Stimulated activated CD4-positive, alpha-beta T cell treated with anti-CD3 and anti-CD28 coated beads, TNF-alpha, amount 100 ng/mL, for 1 hour (primary cell): ENCODE data around the gene ROBO1.

Source experiments
- DNase-seq, 3 donors: peaks; one replicate each; pipeline ENCODE4 v3.0.0-alpha.2; 2020; ENCODE audit warnings: low read depth in 3 of 3, low spot score in 1 of 3

Gene ROBO1

DNA sequence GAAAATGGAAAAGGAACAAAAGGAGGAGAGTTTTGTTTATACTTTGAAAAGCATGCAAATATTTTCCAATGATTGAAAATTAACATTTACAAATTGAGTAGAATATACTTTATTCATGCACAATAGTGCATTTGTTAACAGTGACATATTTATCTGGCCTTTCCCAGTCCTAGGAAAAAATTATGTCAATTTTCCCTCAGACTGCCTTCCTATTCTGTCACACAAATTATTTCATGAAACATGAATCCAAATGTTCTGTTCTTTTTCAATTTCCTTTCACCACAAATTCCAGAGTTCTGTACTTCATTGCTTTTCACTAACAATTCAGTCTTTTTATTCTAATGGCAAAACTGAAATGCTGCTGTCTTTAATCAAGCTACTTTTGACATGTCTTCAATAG, 945.1 kb downstream of the ROBO1 start:
- no peak for DNase-seq

DNA sequence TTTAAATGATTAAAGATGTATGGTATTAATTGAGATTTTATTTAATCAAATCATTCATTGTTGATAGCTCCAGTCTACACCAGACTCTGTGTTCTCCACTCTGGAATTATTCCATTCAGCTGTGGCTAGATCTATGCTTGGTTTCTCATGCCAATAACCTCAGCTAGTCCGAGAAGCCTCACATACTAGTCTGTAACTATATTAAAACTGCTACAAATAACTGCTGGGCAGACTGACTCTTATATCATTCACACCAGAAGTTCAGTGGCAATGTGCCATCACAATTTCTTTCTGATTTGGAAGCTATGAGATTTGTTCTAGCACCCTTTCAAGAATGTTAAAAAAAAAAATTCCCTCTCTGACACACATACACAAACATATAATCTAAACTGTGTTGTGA, 947.3 kb downstream of the ROBO1 start:
- DNase-seq = no peak

DNA sequence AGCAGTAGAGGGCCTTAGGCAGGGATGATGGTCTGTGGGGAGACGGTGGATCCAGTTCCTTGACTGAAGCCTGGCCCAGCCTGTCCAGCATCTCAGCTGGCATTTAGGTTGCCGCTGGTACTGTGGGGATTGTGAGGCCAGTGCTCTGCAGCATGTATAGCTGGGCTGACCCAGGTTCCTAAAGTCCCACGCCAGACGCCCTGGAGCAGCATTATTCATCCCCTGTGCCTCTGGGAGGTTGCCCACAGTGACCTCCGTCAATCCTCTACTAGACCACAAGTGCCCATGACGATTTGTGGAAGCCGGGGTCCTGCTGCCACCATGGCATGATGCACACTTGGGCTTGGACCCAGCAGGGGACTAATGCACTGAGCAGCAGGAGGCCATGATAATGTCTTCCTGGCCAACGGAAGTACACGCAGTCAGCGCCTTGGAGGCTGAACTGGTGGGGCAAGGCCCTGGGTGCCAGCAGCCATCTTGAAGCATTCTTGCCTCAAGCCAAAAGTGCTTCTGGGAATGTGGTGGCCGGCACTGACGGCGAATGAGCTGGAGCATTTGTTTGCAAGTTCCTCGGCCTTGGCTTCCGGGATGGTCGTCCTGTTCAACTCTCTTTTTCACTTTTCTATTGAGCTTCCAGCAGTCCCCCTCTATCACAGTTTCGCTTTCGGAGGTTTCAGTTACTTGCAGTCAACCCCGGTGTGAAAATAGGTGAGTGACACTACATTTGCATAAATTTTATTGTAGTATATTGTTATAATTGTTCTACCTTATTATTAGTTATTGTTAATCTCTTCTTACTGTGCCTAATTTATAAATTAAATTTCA, 949.4 kb downstream of the ROBO1 start:
- no peak for DNase-seq

DNA sequence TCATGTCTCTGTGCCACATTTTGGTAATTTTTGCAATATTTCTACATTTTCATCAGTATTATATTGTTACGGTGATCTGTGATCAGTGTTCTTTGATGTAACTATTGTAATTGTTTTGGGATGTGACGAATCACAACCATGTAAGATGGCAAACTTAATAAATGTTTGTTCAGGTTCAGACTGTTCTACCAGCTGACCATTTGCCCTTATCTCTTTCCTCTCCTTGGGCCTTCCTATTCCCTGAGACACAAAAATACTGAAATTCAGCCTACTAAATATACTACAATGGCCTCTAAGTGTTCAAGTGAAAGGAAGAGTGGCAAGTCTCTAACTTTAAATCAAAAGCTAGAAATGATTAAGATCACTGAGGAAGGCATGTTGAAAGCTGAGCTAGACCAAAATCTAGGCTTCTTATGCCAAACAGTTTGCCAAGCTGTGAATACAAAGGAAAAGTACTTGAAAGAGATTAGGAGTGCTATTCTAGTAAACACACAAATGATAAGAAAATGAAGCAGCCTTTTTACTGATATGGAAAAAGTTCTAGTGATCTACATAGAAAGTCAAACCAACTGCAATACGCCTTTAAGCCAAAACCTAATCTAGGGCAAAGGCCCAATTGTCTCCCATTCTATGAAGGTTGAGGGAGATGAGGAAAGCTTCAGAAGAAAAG, 952.8 kb downstream of the ROBO1 start:
- no peak for DNase-seq

DNA sequence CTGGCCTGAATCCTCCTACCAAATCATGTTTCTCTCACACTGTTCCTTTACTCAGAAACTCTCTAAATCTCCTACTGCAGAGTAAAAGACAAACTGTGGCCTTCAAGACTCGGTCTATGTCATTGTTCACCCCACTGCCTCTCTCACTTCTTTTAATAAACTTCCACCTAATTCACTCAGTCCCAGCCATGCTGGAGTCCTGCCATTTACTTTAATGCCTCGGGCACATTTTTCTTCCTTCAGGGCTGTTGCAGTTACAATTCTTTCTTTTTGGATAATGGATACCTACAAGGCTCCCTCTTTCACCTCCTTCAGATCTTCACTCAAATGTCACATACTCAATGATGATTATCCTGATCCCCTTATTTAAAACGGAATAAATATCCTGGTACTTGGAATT, 955.6 kb downstream of the ROBO1 start:
- DNase-seq = no peak

DNA sequence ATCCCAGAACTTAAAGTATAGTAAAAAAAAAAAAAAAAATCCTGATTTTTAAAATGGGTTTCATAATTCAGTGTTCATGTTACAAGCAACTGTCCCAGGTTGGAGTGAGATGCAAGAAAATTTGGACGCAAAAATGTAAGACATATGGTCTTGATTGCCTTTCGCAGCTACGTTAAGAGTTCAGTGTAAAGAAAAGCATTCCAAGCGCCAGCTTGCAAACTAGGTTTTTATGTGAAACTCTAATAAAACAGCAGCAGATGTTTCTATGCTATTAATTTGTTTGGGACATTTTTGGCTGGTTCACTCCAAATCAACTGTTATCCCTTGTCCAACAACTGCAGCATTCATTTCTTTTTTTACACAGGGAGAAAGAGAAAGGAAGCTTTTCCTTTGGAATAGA, 957.8 kb downstream of the ROBO1 start:
- no peak for DNase-seq

DNA sequence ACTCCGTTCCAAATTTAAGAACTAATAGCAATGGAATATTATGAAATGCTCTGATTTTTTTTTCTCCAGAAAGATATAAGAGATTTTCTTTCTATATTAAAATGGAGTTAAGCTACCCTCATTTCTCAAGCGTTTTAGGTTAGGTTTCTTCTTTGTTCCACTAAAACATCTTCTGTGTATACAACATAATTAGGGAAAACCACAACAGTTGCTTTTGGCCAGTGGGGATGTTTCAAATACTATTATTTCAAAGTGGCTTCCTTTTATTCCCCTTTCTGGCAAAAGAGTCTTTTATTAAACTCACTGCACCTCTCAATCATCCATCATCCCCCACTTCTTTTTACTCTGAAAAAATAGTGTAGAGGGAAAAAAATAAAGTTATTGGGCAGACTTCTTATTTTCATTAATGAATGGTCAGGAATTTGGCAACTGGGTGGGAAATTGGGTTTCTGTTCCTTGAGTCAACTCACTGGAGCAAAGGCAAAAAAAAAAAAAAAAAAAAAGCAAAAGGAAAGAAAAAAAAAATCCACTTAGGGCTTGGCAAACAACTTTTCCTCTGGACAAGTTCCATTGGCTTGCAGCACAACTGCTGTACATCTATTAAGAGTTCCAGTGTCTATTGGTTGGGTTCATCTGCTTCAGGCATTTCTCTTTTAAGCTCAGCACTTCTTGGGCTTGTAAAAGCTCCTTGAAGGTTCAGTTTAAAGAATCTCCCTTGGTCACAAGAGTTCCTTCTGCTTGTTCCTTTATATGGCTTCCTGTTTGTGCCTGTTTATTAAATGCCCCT, 963.4 kb downstream of the ROBO1 start:
- DNase-seq = no peak

DNA sequence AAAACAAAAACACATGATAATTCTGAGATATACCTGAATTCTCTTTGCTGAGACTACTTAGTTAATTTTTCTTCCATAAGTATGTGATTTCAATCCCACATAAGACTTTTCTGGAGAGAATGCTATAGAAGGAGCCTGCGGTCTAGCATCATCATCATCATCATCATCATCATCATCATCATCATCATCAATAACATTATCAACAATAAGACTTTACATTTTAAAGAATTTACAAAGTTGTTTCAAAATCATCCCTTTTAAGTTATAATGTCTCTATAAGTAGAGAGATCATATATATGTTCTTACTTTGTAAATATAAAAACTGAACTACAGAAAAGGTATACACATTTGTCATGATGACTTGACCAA, 965.3 kb downstream of the ROBO1 start:
- no peak for DNase-seq

DNA sequence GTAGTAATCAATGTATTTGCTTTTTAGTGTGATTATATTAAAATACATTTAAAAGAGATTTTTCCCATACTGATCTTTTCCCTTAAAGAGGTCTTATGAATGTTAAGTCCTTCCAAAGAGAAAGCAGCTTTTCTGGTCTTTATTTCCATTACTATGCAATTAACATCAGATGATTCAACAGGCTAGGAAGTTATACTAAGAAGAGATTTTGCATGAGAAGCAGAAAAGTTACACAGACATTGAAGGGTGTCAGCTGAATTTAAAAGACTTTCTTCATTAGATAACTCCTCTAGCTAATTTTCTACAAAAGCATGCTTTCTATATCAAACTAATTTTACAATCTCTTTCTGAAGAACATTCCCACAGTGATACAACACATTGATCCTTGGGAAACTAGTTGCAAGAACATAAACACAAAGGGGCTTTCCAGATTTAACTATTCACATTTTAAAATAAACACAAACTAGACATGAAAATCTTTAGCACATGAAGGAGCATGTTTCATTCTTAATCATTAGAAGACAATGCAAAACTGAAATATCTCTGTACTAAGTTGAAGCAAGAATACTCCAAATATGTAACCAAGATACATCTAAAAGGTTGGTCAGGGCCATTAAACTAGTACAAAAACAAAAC, 965.8 kb downstream of the ROBO1 start:
- DNase-seq = no peak

DNA sequence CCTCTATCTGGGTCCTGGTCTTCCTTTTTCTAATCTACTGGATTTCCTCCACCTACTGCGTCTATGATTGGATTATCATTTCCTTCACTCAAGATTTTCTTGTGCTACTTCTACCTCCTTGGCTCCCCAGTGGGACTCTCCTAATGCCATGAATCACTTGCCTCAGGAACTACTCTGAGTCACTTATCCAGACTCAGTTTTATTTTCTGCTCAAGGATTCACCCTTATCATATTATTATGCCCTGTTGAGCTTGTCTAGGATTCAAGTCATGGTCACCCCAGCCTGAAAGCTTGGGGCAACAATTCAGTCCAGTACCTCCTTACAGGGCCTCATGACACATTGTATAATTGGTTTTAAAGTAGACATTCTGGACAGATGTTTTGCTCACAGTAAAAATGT, 968.1 kb downstream of the ROBO1 start:
- no peak for DNase-seq

DNA sequence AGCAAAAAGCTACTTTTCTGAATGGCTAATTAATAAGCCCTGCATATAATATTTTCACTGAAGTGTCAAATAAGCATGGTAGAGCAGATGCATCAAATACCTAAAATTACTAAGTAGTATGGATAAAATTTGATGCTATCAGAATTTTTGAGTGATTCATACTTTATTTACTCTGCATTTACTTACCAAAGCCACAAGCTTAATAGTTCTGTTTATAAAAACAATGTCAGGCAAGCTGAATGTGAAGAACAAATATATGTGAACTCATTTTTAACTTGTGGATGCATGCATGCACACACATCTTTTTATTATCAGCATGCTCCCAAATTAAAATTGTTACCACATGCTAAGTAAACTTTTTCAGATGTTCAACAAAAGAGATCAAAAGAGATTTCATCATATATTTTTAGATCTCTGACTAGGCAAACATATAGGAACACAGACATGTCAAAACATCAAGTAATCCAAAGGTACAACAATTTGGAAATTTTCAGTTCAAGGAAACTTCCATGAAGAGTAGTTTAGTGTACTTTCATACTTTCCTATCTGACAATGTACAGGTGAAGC, 969.4 kb downstream of the ROBO1 start:
- no peak for DNase-seq

DNA sequence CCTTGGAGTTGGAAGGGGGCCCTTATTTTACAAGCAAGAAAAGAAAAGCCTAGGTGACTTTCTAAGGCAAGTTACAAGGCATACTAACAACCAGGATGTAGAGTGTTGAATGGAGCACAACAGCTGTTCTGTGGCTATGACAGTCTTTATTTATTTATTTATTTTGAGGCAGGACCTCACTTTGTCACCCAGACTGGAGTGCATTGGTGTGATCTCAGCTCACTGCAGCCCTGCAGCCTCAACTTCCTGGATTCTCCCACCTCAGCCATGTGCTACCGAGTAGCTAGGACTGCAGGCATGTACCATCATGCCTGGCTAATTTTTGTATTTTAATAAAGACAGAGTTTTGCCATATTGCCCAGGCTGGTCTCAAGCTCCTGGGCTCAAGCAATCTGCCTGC, 973.4 kb downstream of the ROBO1 start:
- DNase-seq = no peak

DNA sequence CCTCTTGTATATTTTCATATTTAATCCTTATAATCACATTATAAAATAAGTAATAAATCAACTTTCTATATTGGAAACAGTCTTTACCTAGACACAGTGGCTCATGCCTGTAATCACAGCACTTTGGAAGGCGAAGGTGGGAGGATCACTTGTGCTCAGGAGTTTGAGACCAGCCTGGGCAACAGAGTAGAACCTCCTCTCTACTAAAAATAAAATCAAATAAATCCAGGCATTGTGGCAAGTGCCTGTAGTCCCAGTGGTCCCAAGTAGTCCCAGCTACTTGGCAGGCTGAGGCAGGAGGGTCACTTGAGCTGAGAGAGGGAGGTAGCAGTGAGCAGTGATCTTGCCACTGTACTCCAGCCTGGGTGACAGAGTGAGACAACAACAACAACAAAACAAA, 975.1 kb downstream of the ROBO1 start:
- DNase-seq = no peak

DNA sequence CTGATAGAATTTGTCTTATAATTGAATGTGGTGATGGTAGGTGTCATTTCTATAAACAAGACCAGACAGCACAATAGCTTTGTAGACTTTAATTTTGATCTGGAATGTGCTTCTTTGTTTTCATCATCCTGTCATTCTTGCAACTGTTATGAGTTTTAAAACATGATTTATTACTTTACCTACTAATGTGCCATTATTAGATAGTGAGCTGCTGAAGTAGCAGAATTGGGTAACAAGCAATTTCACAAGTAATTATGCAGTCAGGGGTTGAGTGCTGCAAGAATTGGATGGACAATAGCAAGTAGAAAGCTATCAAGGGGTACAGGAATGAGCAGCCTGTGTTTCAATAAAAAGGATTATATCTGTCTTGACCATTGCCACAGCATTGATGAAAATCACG, 975.6 kb downstream of the ROBO1 start:
- no peak for DNase-seq

DNA sequence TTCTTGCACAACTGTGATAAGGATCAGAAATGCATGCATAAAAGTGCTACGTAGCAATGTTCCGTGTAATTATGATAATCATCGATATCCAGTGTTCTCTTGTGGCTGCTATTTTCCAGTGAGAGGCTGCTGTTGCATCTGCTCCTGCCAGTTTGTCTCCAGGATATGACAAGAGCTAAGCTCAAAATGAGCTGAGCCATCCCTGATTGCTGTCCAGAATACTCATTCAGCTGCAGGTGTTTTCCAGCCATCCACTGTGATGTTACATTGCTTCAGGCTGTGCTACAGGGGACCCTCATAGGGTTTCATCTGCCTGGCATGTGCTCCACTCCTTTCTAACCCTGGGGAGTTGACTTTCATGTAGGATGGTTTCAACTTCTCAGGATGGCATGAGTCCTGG, 976.0 kb downstream of the ROBO1 start:
- DNase-seq = no peak

DNA sequence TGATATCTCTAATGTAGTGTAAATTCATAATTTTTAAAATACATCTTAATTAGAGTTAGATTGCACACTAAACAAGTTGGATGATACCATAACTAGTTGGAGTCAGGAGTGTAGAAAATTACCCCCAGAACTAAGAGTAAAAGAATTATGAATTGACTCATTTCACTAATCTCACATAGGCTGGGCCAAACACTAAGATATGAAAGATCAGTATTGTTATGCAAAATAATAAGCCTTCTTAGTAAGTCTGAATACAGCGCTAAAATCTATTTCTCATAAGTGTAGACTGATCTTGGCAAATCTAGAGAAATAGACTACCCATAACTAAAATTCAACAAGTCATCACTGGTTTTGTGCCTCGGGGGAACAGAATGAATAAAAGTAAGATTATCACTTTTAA, 979.0 kb downstream of the ROBO1 start:
- no peak for DNase-seq

DNA sequence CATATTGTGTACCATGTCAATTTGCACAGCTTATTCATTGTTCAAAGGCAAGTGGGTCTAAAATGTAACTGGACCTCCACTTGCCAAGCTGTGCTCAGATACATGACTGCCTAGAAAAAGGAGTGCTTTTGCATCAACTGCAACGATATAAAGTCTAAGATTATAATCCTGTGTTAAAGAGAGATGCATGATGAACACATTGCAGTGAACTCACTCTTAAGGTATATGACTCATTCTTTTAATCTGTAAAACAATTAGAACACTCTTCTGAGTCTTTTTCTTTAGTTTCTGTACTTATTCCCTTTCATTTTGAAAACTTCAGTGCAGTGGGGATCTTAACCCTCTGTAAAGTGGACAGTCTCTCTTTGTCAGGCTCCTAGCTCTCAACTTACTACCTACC, 982.8 kb downstream of the ROBO1 start:
- no peak for DNase-seq

DNA sequence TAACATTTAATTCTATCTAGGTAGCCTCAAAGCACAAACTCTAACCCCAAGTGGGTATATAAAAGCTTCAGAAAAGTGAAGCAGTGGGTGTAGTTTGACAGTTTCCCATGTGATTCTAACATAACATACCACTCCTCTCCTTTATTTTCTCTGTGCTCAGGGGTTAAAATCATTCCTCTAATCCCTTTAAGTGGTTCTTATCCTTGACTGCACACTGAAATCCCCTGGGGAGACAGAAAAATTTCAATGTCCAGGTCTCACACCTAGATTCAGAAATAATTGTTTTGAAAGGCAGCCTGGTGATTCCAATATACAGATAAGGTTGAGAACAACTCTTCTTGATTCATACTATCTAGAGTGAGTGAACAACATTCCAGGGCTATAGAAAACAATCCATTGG, 986.4 kb downstream of the ROBO1 start:
- no peak for DNase-seq

DNA sequence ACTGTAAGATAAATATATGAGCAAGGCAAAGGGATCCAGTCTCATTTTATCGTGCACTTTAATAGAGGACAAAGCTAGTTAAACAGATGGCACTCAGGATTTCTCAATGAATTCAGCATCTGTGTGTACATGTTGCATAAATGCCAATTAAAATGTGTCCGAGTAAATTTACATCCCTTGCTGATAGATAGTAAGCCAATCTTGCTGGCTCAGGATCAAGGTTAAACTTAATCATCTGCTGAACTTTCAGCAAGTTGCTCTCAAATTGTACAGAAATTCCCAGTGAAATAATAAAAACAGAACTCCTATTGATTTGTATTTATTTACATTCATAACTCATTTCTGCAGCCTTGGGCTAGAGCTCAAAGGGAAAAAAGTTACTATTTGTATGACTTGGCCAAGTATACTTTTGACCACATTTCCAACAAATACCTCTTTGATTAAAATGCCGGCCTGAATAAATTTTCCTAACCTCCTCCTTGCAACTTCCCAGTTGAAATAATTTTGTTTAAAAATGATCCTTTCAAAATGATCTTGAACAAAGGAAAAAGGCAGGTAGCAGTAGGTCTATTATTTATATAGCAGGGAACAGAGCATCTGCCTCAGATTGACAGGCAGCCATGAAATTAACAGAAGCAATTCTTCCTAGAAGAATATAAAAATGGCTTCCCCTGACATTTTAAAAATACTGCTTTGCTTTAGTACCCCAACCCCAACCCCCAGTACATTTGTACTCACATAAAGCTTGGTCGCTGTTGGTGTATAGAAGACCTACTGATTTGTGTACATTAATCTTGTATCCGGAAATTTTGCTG, 1001.9 kb downstream of the ROBO1 start:
- DNase-seq = no peak

DNA sequence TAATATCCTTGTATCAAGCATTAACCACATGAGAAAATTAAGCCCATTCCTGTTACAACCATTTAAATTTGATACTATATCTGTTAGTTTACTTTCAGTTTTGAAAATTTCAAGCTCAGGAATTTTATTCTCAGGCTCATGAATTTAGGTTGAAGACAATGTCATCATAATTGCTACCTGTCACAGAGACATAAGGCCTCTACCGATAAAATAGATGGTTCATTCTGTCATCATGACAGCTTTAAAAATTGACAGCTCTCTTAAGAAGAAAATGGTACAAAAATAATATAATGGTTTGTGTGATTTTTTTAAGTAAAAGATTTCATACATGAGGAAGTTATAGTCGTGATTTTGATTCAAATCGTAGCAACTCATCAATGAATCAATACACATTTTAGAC, 1003.2 kb downstream of the ROBO1 start:
- no peak for DNase-seq

DNA sequence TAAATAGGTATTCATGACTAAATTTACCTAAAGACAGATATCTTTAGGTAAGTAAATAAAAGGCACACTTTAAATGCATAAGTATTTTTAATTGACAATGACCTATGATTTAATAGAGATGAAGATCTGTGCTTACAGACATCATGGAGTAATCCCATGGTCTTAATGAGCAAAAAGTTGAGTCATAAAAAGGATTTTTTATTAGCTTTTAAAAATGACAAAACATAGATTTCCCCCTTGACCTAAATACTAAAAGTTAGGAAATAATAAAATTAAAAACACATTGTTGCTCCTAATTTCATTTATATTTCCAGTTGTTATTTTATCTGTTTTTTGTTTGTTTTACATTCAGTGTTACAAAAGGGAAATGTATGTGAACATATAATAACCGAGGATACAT, 1005.7 kb downstream of the ROBO1 start:
- no peak for DNase-seq
